H1 (cell line): ENCODE results near the gene CHPT1.

Experiments used
- BCL11A ChIP-seq, 2 experiments: IDR thresholded peaks; one replicate each; pipeline ENCODE4 v1.6.1; 2011; ENCODE audit warnings: low read depth in 2 of 2, low read length in 2 of 2, mild to moderate bottlenecking in 2 of 2
- BRCA1 ChIP-seq: IDR thresholded peaks from 2 replicates; pipeline ENCODE4 v1.6.1; 2012; ENCODE audit warnings: low read depth, low read length, improper control_type of control experiment
- EZH2 ChIP-seq: fragments of 200-600 bp; sonication (generic); IDR thresholded peaks from 2 replicates; pipeline ENCODE4 v1.7.1; 2012; ENCODE audit warnings: low read depth, mild to moderate bottlenecking, moderate library complexity, low read length, inconsistent platforms; ENCODE audit not compliant: severe bottlenecking
- JUND ChIP-seq: IDR thresholded peaks from 2 replicates; pipeline ENCODE4 v1.6.1; 2011; ENCODE audit warnings: mild to moderate bottlenecking, improper control_type of control experiment, low read length
- TBP ChIP-seq: IDR thresholded peaks from 2 replicates; pipeline ENCODE4 v1.6.1; 2011; ENCODE audit warnings: low read depth, low read length, improper control_type of control experiment
- ZNF274 ChIP-seq: IDR thresholded peaks from 2 replicates; pipeline ENCODE4 v1.7.0; 2012; ENCODE audit warnings: low read length, borderline replicate concordance; ENCODE audit errors: extremely low read depth
- TF ChIP-seq, protein P1 (sequence below), 3 experiments: IDR thresholded peaks; 1 replicate in 2 of 3; 2 replicates in 1 of 3; pipeline versions ENCODE4 v1.5.1 to v1.6.1; 2011; ENCODE audit warnings: low read length in 3 of 3, mild to moderate bottlenecking in 3 of 3, inconsistent platforms in 2 of 3, low read depth in 1 of 3, moderate library complexity in 1 of 3; ENCODE audit not compliant: insufficient read depth in 1 of 3; ENCODE audit errors: control extremely low read depth in 1 of 3

DNA sequence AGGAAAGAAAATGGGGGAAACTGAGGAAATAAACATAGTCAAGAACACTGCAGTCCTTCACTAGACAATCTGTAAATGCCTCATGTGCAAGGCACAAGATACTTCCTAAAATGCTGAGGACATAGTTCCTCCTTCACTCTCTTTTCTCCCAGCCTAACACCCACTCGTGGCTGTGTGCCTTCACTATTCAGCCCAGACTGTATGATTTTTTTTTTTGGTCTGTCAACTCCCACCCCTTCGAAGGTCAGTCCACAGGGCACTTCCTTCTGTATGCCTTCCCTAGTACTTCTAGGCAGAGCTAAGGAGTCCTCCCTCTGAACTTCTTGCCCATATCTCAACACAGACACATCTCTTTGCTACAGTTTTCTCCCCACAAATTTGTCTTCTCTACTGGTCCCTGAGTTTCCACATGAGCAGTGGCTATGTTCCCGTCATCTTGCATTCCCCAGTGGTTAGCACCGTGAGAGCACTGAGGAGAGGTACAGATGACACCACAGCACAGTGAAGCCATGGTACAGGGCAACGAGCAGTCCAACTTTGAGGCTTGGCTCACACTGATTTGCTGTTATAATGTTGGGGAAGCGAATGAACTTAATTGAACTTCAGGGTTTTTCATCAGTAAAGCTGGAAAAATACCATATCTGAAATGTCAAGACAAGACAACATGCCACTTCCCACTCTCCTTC lies 65.9 kb downstream of the CHPT1 start:
- TF ChIP-seq BRCA1 (no peak), ZNF274 (no peak), JUND (no peak), TBP (no peak), EZH2 (no peak), BCL11A (IDR thresholded peaks at IDR 0.05; ENCODE audit: low read depth in 2 of 2, low read length in 2 of 2) (no peak)
- TF ChIP-seq, protein P1, sequence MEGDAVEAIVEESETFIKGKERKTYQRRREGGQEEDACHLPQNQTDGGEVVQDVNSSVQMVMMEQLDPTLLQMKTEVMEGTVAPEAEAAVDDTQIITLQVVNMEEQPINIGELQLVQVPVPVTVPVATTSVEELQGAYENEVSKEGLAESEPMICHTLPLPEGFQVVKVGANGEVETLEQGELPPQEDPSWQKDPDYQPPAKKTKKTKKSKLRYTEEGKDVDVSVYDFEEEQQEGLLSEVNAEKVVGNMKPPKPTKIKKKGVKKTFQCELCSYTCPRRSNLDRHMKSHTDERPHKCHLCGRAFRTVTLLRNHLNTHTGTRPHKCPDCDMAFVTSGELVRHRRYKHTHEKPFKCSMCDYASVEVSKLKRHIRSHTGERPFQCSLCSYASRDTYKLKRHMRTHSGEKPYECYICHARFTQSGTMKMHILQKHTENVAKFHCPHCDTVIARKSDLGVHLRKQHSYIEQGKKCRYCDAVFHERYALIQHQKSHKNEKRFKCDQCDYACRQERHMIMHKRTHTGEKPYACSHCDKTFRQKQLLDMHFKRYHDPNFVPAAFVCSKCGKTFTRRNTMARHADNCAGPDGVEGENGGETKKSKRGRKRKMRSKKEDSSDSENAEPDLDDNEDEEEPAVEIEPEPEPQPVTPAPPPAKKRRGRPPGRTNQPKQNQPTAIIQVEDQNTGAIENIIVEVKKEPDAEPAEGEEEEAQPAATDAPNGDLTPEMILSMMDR (IDR thresholded peaks at IDR 0.05; ENCODE audit: control extremely low read depth in 1 of 3, insufficient read depth in 1 of 3, low read depth in 1 of 3, low read length in 3 of 3): no peak
